ENCODE results near the gene TBC1D5.

Gene TBC1D5

GRCh38 chr3:17589888-17590287, 152.5 kb downstream of the TBC1D5 start:
- no peak for DNase-seq (ENCODE audit: low read depth in 2 of 2)

- no peak for DNase-seq (ENCODE audit: low read depth in 2 of 2)
Observed at GRCh38 chr3:17588422-17588821, 154.0 kb downstream of the TBC1D5 start.

GRCh38 chr3:17585394-17586325, 156.8 kb downstream of the TBC1D5 start:
- no peak for DNase-seq (ENCODE audit: low read depth in 2 of 2)

- DNase-seq (ENCODE audit: low read depth in 2 of 2): no peak
Observed at GRCh38 chr3:17584066-17584465, 158.4 kb downstream of the TBC1D5 start.

- no peak for DNase-seq (ENCODE audit: low read depth in 2 of 2)
Observed at GRCh38 chr3:17583530-17583929, 158.9 kb downstream of the TBC1D5 start.

- DNase-seq (ENCODE audit: low read depth in 2 of 2): no peak
Observed at GRCh38 chr3:17581421-17582080, 160.9 kb downstream of the TBC1D5 start.

GRCh38 chr3:17580901-17581300, 161.5 kb downstream of the TBC1D5 start:
- no peak for DNase-seq (ENCODE audit: low read depth in 2 of 2)

GRCh38 chr3:17579289-17580031, 163.0 kb downstream of the TBC1D5 start:
- no peak for DNase-seq (ENCODE audit: low read depth in 2 of 2)

- no peak for DNase-seq (ENCODE audit: low read depth in 2 of 2)
Observed at GRCh38 chr3:17577796-17578520, 164.5 kb downstream of the TBC1D5 start.

GRCh38 chr3:17573396-17573795, 169.0 kb downstream of the TBC1D5 start:
- no peak for DNase-seq (ENCODE audit: low read depth in 2 of 2)

GRCh38 chr3:17571686-17572085, 170.7 kb downstream of the TBC1D5 start:
- DNase-seq (ENCODE audit: low read depth in 2 of 2): no peak

- no peak for DNase-seq (ENCODE audit: low read depth in 2 of 2)
Observed at GRCh38 chr3:17562845-17563244, 179.6 kb downstream of the TBC1D5 start.

GRCh38 chr3:17558565-17558964, 183.9 kb downstream of the TBC1D5 start:
- no peak for DNase-seq (ENCODE audit: low read depth in 2 of 2)

GRCh38 chr3:17557749-17558463, 184.5 kb downstream of the TBC1D5 start:
- DNase-seq (ENCODE audit: low read depth in 2 of 2): no peak

- no peak for DNase-seq (ENCODE audit: low read depth in 2 of 2)
Observed at GRCh38 chr3:17555525-17555924, 186.9 kb downstream of the TBC1D5 start.

GRCh38 chr3:17554078-17554477, 188.4 kb downstream of the TBC1D5 start:
- DNase-seq (ENCODE audit: low read depth in 2 of 2): no peak

- no peak for DNase-seq (ENCODE audit: low read depth in 2 of 2)
Observed at GRCh38 chr3:17553080-17553479, 189.4 kb downstream of the TBC1D5 start.

GRCh38 chr3:17552351-17552750, 190.1 kb downstream of the TBC1D5 start:
- DNase-seq (ENCODE audit: low read depth in 2 of 2): no peak

- DNase-seq (ENCODE audit: low read depth in 2 of 2): no peak
Observed at GRCh38 chr3:17551895-17552294, 190.5 kb downstream of the TBC1D5 start.

GRCh38 chr3:17551333-17551732, 191.1 kb downstream of the TBC1D5 start:
- no peak for DNase-seq (ENCODE audit: low read depth in 2 of 2)

- no peak for DNase-seq (ENCODE audit: low read depth in 2 of 2)
Observed at GRCh38 chr3:17550624-17551023, 191.8 kb downstream of the TBC1D5 start.
